SU-DHL-6 (cell line): ENCODE results near the gene MLH3.

Source experiments
- CTCF ChIP-seq: fragments of 200-600 bp; sonication (generic); IDR thresholded peaks from one replicate; pipeline ENCODE4 v1.5.1; 2017; ENCODE audit warnings: antibody characterized with exemption, mild to moderate bottlenecking, low read length, moderate library complexity; ENCODE audit not compliant: insufficient read depth, poor library complexity, severe bottlenecking
- EZH2phosphoT487 ChIP-seq: fragments of 200-600 bp; sonication (generic), shearing (Covaris generic); conservative IDR thresholded peaks from 2 replicates; pipeline ENCODE4 v1.6.1; 2018; ENCODE audit warnings: mild to moderate bottlenecking, antibody characterized with exemption, low read length, moderate library complexity, mixed read lengths

- TF ChIP-seq CTCF (no peak), EZH2phosphoT487 (no peak)
Observed at GRCh38 chr14:74980731-74981461, 70.4 kb downstream of the MLH3 start.
